Stimulated activated CD8-positive, alpha-beta memory T cell treated with anti-CD3 and anti-CD28 coated beads, Interleukin-7, amount 100 ng/mL, for 4 hours (primary cell): Measurements from ENCODE around the gene RFPL2.
"Not testable (repeated sequence)": the region's sequence is repeated elsewhere in the genome, so short reads cannot be mapped to it uniquely, and the experiment has no call there.

Experiments
- DNase-seq, 2 donors: peaks; one replicate each; pipeline ENCODE4 v3.0.0-alpha.2; 2020; ENCODE audit warnings: low read depth in 2 of 2

Gene RFPL2

DNA sequence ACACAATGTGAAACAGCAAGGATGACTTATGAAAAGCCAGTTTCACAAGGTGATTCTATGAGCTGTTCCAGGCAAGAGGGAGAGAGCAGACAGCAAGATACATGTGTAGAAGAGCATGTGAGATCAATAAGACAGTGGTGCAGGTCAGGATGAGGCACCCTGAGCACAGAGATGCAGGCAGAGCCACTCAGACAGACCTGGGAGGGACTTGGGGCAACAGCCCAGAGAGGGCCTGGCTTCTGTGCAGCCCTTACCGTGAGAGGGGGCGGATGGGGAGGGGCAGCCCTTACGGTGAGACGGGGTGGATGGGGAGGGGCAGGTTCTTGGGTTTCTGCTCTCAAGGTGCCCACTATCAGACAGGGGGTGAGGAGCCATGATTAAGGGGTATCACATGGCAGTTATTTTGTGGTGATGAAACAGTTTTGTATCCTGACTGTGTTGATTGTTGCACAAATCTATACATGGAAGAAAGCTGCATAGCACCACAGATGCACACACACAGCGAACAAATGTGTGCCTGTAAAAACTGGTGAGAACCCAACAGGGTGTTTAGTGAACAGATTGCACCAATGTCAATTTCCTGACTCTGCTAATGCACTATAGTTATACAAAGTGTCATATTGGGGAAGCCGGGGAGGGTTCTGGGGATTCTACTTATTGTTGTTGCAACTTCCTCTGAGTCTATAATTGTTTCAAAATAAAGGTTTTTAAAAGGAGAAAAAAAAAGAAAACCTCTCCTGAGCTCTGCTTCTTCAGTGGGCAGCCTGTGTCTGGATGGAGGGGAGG lies 40.6 kb downstream of the RFPL2 start:
- DNase-seq = no peak

DNA sequence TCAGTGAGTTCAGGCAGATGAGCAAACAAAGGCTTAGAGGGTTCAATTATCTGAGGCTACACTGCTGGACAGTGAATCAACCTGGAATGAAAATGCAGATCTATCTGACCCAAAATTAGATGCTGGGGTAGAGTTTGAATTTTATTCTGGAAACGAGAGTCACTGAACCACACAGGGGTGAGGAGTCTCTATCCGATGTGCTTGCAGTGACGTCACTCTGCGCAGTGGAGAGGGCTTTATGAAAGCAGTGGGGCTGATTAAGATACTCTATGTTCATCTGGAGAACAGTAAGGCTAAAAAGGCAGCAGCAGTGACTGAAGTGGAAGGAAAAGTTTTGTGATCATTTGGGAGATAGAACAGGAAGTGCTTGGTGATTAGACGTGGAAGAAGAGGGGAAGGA lies 44.5 kb downstream of the RFPL2 start:
- DNase-seq = not testable (repeated sequence)

DNA sequence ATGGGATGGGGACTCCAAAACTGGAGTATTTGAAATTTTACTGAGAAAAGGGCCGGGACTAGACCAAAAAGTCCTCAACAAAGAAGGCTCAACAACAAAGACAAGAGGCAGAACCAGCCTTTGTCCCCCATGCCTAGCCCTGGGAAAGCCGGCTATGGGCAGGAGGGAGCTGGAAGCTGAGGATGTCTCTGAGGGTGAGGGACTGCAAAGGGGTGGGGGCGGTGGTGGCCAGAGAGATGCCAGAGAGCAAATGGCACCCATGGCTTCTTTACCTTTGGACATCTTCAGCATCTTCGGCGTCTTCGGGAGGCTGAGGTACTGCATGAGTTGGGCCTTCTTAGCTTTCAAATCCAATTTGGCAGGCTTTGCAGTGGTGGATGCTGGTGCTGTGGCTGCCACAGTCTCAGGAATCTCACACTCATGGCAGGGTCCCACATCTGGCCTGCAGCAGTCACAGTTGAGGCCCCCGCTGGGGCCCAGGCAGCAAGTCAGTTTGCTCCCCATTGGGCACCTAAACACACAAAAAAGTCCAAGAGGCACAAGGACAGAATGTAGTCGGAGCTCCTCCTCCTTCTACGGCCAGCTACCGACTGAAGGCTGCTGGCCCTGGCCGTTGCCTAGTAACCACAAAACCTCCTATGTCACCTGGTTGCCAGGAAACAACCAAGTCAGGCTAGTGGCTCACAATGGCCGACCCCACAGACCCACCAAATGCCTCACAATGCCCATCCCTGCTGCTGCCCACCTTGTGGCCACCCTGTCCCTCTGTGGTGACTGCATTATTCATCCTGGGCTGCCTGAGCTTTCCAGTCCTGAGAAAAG lies 46.0 kb downstream of the RFPL2 start, which contains the start of gene C22orf42:
C22orf42 (minus strand) TSS at position 592 of the 822 bp plus-strand sequence; CDS start at position 504, 88 bp downstream.
- no peak for DNase-seq

DNA sequence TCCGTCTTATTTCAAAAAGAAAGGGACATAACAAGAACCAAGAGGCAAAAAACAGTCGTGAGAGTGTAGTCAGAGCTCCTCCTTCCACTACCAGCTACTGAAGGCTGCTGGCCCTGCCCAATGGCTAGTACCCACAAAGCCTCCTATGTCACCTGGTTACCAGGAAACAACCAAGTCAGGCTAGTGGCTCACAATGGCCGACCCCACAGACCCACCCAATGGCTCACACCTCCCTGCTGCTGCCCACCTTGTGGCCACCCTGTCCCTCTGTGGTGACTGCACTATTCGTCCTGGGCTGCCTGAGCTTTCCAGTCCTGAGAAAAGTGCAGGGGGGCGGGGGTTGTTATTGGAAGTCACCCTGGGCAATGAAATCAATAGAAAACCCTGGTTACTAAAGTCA lies 47.2 kb downstream of the RFPL2 start:
- not testable (repeated sequence) for DNase-seq

DNA sequence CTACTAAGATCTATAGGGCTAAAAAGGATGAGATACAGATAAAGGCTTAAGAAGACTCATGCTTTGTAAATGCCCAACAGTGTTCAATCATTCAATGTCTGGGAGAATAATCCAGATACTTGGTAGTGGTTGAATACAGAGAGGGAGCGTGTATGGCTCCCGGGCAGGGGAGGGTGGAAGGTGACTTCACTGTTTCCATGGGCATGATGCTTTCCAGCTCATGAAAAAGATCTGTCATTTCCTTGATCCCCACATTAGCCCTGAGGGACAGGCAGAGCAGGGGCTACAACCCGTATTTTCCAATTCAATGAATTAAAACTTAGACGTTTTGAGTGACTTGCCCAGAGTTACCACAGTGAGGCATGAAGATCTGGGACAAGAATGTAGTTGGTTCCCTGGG lies 50.1 kb downstream of the RFPL2 start:
- DNase-seq = not testable (repeated sequence)

DNA sequence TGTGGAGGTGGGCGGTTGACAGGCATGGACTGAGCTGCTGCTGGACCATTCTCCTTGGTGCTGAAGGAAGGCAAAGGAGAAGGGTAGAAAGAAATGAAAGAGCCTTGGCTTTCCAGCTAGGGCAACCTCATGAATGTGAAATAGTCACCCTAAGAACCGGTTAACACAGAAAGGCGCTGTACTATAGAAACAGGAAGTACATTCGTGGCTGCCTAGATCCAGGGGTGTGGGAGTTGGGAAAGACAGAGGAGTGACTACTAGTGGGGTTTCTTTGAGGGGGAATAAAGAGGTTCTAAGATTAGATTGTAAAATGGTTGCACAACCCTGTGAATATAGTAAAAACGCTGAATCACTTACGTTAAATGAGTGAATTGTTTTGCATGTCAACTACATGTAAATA lies 53.2 kb downstream of the RFPL2 start:
- not testable (repeated sequence) for DNase-seq

DNA sequence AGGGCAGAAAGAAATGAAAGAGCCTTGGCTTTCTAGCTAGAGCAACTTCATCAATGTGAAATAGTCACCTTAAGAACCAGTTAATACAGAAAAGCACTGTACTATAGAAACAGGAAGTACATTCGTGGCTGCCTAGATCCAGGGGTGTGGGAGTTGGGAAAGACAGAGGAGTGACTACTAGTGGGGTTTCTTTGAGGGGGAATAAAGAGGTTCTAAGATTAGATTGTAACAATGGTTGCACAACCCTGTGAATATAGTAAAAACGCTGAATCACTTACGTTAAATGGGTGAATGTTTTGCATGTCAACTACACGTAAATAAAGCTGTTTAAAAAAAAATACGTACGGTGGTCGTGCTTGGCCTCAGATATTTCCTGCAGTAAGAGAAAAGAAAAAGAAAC lies 54.2 kb downstream of the RFPL2 start:
- not testable (repeated sequence) for DNase-seq

DNA sequence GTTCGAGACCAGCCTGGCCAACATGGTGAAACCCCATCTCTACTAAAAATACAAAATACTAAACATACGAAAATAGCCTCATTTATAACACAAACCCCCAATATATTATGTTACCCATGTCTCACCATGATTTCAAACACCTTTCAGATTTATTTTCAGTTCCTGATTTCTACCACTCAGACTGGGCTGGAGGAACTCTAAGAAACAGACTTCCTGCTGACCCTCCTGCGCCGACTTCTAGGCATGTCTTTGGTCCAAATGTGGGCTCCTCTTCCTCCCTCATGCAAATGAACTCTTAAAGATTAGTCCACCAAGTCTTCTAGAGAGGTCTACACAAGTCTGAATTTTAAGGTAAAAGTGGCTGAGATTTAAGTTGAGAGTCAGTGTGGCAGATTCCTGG lies 56.5 kb downstream of the RFPL2 start:
- DNase-seq = not testable (repeated sequence)

DNA sequence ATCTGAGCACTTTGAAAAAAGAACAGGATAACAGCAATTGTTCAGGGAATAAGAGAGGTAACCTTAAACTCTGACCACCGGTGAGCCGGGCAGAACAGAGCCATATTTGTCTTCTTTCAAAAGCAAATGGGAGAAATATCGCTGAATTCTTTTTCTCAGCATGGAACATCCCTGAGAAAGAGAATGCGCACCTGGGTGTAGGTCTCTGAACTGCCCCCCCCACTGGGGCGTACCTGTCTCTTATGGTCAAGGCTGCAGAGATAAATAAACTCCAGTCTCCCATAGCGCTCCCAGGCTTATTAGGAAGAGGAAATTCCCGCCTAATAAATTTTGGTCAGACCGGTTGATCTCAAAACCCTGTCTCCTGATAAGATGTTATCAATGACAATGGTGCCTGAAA lies 57.7 kb downstream of the RFPL2 start:
- not testable (repeated sequence) for DNase-seq

DNA sequence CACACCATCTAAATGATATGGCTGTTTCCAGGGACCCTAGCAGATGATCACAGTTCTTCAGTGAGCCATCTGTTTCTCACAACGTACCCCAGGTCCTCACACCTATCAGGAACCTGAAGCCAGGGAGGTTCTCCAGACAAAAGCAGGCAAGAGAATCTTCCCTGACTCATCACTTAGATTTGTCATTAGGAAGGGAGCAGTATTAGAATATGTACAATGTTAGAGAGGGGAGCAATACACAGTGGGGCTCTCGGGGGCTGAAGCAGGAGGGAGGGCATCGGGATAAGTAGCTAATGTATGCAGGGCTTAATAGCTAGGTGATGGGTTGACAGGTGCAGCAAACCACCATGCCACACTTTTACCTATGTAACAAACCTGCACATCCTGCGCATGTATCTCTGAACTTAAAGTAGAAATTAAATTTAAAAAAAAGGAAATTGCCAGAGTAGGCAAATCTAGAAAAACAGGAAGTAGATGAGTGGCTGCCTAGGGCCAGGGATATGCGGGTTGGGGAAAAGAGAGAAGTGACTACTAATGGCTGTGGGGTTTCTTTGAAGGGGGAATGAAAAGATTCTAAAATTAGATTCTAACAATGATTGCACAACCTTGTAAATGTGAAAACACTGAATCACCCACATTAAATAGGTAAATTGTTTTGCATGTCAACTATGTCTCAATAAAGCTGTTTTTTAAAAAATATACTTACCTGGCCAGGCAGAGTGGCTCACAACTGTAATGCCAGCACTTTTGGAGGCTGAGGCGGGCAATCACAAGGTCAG lies 60.2 kb downstream of the RFPL2 start:
- no peak for DNase-seq

DNA sequence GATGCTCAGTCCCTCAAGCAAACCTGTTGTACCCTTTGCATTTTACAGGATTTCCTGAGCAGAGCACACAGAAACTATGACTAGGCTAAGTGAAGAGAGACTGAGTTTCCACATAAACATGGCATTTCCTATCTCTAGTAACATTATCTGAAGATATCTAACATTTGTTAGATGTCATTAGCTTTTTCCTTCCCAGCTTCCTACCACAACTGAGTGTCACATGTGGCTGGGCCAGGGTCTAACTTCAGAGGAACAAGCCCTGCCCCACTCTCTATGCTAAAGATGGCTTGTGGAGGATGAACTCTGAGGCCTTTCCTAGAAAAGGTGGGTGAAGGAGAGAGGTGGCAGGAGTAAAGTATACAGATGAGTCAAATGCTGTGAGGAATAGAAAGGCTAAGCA lies 62.3 kb downstream of the RFPL2 start:
- peak; percentile 17 to 55 for DNase-seq

DNA sequence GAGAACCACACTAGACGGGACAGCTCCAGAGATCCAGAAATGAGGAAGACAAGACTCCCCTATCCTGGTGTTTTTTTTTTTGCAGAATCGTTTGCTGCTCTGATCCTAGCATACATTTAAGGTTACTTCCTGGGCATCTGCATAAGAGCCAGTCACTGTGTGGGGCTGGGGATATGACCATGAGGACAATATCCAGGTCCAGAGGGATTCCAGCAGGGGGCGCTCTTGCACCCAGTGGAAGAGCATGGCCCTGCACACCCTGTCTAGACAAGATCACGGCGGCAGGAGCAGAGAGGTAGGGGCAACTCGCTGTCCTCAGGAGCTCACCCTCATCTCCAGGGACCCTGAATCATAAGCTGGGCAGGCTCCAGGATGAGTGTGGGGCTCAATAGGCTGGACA lies 64.2 kb downstream of the RFPL2 start:
- not testable (repeated sequence) for DNase-seq
